ENCODE measurements around the gene PARD6A.

DNA sequence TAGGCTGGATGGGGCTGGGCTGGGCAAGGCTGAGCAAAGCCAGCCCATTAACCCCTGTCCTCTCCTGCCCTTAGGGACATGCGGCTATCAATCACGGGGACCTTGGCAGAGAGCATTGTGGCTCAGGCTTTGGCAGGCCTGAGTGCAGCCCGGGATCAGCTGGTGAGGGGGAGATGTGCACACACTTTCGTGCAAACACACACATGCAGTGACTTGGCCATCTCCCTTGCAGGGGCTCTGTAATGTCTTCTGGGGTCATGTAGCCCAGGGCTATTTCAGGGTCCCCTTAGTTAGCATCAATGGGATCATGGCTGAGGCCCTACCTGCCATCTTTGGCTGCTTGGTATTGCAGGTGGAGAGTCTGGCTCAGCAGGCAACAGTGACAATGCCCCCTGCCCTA lies 8.9 kb upstream of the PARD6A start:
- TF ChIP-seq, protein P1, sequence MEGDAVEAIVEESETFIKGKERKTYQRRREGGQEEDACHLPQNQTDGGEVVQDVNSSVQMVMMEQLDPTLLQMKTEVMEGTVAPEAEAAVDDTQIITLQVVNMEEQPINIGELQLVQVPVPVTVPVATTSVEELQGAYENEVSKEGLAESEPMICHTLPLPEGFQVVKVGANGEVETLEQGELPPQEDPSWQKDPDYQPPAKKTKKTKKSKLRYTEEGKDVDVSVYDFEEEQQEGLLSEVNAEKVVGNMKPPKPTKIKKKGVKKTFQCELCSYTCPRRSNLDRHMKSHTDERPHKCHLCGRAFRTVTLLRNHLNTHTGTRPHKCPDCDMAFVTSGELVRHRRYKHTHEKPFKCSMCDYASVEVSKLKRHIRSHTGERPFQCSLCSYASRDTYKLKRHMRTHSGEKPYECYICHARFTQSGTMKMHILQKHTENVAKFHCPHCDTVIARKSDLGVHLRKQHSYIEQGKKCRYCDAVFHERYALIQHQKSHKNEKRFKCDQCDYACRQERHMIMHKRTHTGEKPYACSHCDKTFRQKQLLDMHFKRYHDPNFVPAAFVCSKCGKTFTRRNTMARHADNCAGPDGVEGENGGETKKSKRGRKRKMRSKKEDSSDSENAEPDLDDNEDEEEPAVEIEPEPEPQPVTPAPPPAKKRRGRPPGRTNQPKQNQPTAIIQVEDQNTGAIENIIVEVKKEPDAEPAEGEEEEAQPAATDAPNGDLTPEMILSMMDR (conservative IDR thresholded peaks at IDR 0.05; ENCODE audit: low read length), result no peak
- no peak for TF ChIP-seq EZH2phosphoT487 (IDR thresholded peaks at IDR 0.05; ENCODE audit: borderline replicate concordance)

Measured in Loucy (cell line).